HEK293 (cell line): ENCODE results near the gene NEGR1.

Experiments used
- GLIS2 ChIP-seq: fragments of 450-650 bp; formaldehyde crosslinking; IDR thresholded peaks from 2 replicates; pipeline ENCODE4 v1.5.1; 2016; ENCODE audit warnings: missing biosample characterization, missing genetic modification characterization
- MZF1 ChIP-seq: fragments of 450-650 bp; formaldehyde crosslinking; IDR thresholded peaks from 2 replicates; pipeline ENCODE4 v1.5.1; 2017; ENCODE audit warnings: missing biosample characterization, missing genetic modification characterization, borderline replicate concordance
- OVOL3 ChIP-seq: fragments of 450-650 bp; formaldehyde crosslinking; IDR thresholded peaks from 2 replicates; pipeline ENCODE4 v1.5.1; 2016; ENCODE audit warnings: missing biosample characterization, missing genetic modification characterization
- ZNF10 ChIP-seq: fragments of 450-650 bp; formaldehyde crosslinking; IDR thresholded peaks from 2 replicates; pipeline ENCODE4 v1.5.1; 2017; ENCODE audit warnings: missing biosample characterization, missing genetic modification characterization
- ZNF175 ChIP-seq: fragments of 450-650 bp; formaldehyde crosslinking; IDR thresholded peaks from 2 replicates; pipeline ENCODE4 v1.5.1; 2016; ENCODE audit warnings: missing biosample characterization, missing genetic modification characterization
- ZNF184 ChIP-seq: fragments of 450-650 bp; IDR thresholded peaks from 2 replicates; pipeline ENCODE4 v1.5.1; 2018; ENCODE audit warnings: missing biosample characterization, mild to moderate bottlenecking, missing genetic modification characterization
- ZNF335 ChIP-seq: fragments of 450-650 bp; formaldehyde crosslinking; conservative IDR thresholded peaks from 2 replicates; pipeline ENCODE4 v1.5.1; 2016; ENCODE audit warnings: missing biosample characterization, missing genetic modification characterization
- ZNF510 ChIP-seq: fragments of 450-650 bp; formaldehyde crosslinking; IDR thresholded peaks from 2 replicates; pipeline ENCODE4 v1.5.1; 2018; ENCODE audit warnings: mild to moderate bottlenecking, missing genetic modification characterization, missing biosample characterization; ENCODE audit not compliant: insufficient replicate concordance
- ZNF521 ChIP-seq: fragments of 450-650 bp; formaldehyde crosslinking; IDR thresholded peaks from 2 replicates; pipeline ENCODE4 v1.5.1; 2017; ENCODE audit warnings: missing biosample characterization, mild to moderate bottlenecking, missing genetic modification characterization
- ZNF548 ChIP-seq: fragments of 450-650 bp; formaldehyde crosslinking; IDR thresholded peaks from 2 replicates; pipeline ENCODE4 v1.5.1; 2016; ENCODE audit warnings: missing biosample characterization, missing genetic modification characterization
- ZNF560 ChIP-seq: fragments of 450-650 bp; formaldehyde crosslinking; IDR thresholded peaks from 2 replicates; pipeline ENCODE4 v1.5.1; 2017; ENCODE audit warnings: missing biosample characterization, missing genetic modification characterization, borderline replicate concordance
- TF ChIP-seq, protein P1 (sequence below): fragments of 450-650 bp; formaldehyde crosslinking; IDR thresholded peaks from 2 replicates; pipeline ENCODE4 v1.5.1; 2016; ENCODE audit warnings: missing biosample characterization, missing genetic modification characterization, low read depth
- TF ChIP-seq, protein P2 (sequence below): fragments of 450-650 bp; formaldehyde crosslinking; IDR thresholded peaks from 2 replicates; pipeline ENCODE4 v1.5.1; 2016; ENCODE audit warnings: missing biosample characterization, missing genetic modification characterization
- TF ChIP-seq, protein P3 (sequence below): fragments of 450-650 bp; formaldehyde crosslinking; optimal IDR thresholded peaks from 2 replicates; pipeline ENCODE3; 2016; ENCODE audit warnings: missing biosample characterization, mild to moderate bottlenecking, missing genetic modification characterization
- TF ChIP-seq, protein P4 (sequence below): fragments of 450-650 bp; formaldehyde crosslinking; IDR thresholded peaks from 2 replicates; pipeline ENCODE4 v1.5.1; 2016; ENCODE audit warnings: missing biosample characterization, missing genetic modification characterization
- TF ChIP-seq, protein P5 (sequence below): fragments of 450-650 bp; formaldehyde crosslinking; IDR thresholded peaks from 2 replicates; pipeline ENCODE4 v1.5.1; 2016; ENCODE audit warnings: missing biosample characterization, missing genetic modification characterization, borderline replicate concordance
- TF ChIP-seq, protein P6 (sequence below): fragments of 450-650 bp; formaldehyde crosslinking; IDR thresholded peaks from 2 replicates; pipeline ENCODE4 v1.5.1; 2016; ENCODE audit warnings: missing biosample characterization, missing genetic modification characterization, borderline replicate concordance
- TF ChIP-seq, protein P7 (sequence below): fragments of 450-650 bp; formaldehyde crosslinking; IDR thresholded peaks from 2 replicates; pipeline ENCODE4 v1.5.1; 2016; ENCODE audit warnings: missing biosample characterization, missing genetic modification characterization
- TF ChIP-seq, protein P8 (sequence below): fragments of 450-650 bp; formaldehyde crosslinking; IDR thresholded peaks from 2 replicates; pipeline ENCODE4; 2016; ENCODE audit warnings: missing biosample characterization, missing genetic modification characterization
- TF ChIP-seq, protein P9 (sequence below): fragments of 450-650 bp; formaldehyde crosslinking; IDR thresholded peaks from 2 replicates; pipeline ENCODE4 v1.5.1; 2016; ENCODE audit warnings: missing biosample characterization, missing genetic modification characterization

NEGR1 gene

DNA sequence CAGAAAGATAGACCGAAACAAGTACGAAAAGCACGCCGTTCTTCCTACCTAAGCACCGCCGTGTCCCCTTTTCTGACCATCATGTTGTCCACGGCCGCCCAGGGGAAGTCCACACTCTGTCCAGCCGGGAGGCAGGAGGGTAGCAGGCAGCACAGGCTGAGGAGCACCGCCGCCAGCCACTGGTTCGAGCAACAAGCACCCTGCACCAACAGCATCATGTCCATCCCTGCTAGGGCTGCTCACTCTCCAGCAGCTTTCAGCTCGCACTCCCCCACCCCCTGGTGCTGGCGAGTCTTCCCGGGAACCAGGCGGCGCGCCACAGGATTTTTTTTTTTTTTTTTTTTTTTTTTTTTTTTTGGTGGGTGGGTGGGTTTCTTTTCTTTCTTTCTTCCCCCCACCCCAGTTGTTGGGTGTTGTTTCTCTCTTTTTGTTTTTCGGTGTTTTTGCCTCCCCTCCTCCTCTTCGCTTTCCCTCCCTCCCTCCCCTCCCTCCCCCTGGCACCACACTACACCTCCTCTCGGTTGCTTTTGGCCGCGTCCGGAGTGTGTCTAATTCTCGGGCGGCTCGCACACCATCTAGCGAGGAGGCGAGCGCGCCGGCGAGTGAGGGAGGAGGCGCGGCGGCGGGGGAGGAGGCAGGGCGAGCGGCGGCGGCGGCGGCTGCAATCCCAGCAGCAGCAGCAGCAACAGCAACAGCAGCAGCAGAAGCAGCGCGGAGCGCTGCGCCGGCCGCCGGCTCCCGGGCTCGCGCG, at the start of gene NEGR1 (continued):
- TF ChIP-seq, protein P1, sequence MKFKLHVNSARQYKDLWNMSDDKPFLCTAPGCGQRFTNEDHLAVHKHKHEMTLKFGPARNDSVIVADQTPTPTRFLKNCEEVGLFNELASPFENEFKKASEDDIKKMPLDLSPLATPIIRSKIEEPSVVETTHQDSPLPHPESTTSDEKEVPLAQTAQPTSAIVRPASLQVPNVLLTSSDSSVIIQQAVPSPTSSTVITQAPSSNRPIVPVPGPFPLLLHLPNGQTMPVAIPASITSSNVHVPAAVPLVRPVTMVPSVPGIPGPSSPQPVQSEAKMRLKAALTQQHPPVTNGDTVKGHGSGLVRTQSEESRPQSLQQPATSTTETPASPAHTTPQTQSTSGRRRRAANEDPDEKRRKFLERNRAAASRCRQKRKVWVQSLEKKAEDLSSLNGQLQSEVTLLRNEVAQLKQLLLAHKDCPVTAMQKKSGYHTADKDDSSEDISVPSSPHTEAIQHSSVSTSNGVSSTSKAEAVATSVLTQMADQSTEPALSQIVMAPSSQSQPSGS (tag by site-specific recombination): no peak
- TF ChIP-seq OVOL3 (tag by site-specific recombination): no peak
- TF ChIP-seq, protein P2, sequence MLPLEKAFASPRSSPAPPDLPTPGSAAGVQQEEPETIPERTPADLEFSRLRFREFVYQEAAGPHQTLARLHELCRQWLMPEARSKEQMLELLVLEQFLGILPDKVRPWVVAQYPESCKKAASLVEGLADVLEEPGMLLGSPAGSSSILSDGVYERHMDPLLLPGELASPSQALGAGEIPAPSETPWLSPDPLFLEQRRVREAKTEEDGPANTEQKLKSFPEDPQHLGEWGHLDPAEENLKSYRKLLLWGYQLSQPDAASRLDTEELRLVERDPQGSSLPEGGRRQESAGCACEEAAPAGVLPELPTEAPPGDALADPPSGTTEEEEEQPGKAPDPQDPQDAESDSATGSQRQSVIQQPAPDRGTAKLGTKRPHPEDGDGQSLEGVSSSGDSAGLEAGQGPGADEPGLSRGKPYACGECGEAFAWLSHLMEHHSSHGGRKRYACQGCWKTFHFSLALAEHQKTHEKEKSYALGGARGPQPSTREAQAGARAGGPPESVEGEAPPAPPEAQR (tag by site-specific recombination): no peak
- TF ChIP-seq, protein P3, sequence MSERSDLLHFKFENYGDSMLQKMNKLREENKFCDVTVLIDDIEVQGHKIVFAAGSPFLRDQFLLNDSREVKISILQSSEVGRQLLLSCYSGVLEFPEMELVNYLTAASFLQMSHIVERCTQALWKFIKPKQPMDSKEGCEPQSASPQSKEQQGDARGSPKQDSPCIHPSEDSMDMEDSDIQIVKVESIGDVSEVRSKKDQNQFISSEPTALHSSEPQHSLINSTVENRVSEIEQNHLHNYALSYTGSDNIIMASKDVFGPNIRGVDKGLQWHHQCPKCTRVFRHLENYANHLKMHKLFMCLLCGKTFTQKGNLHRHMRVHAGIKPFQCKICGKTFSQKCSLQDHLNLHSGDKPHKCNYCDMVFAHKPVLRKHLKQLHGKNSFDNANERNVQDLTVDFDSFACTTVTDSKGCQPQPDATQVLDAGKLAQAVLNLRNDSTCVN (tag by site-specific recombination): peak; percentile 9
- TF ChIP-seq, protein P4, sequence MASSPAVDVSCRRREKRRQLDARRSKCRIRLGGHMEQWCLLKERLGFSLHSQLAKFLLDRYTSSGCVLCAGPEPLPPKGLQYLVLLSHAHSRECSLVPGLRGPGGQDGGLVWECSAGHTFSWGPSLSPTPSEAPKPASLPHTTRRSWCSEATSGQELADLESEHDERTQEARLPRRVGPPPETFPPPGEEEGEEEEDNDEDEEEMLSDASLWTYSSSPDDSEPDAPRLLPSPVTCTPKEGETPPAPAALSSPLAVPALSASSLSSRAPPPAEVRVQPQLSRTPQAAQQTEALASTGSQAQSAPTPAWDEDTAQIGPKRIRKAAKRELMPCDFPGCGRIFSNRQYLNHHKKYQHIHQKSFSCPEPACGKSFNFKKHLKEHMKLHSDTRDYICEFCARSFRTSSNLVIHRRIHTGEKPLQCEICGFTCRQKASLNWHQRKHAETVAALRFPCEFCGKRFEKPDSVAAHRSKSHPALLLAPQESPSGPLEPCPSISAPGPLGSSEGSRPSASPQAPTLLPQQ (tag by site-specific recombination): no peak
- no peak for TF ChIP-seq ZNF175 (tag by site-specific recombination)
- TF ChIP-seq, protein P5, sequence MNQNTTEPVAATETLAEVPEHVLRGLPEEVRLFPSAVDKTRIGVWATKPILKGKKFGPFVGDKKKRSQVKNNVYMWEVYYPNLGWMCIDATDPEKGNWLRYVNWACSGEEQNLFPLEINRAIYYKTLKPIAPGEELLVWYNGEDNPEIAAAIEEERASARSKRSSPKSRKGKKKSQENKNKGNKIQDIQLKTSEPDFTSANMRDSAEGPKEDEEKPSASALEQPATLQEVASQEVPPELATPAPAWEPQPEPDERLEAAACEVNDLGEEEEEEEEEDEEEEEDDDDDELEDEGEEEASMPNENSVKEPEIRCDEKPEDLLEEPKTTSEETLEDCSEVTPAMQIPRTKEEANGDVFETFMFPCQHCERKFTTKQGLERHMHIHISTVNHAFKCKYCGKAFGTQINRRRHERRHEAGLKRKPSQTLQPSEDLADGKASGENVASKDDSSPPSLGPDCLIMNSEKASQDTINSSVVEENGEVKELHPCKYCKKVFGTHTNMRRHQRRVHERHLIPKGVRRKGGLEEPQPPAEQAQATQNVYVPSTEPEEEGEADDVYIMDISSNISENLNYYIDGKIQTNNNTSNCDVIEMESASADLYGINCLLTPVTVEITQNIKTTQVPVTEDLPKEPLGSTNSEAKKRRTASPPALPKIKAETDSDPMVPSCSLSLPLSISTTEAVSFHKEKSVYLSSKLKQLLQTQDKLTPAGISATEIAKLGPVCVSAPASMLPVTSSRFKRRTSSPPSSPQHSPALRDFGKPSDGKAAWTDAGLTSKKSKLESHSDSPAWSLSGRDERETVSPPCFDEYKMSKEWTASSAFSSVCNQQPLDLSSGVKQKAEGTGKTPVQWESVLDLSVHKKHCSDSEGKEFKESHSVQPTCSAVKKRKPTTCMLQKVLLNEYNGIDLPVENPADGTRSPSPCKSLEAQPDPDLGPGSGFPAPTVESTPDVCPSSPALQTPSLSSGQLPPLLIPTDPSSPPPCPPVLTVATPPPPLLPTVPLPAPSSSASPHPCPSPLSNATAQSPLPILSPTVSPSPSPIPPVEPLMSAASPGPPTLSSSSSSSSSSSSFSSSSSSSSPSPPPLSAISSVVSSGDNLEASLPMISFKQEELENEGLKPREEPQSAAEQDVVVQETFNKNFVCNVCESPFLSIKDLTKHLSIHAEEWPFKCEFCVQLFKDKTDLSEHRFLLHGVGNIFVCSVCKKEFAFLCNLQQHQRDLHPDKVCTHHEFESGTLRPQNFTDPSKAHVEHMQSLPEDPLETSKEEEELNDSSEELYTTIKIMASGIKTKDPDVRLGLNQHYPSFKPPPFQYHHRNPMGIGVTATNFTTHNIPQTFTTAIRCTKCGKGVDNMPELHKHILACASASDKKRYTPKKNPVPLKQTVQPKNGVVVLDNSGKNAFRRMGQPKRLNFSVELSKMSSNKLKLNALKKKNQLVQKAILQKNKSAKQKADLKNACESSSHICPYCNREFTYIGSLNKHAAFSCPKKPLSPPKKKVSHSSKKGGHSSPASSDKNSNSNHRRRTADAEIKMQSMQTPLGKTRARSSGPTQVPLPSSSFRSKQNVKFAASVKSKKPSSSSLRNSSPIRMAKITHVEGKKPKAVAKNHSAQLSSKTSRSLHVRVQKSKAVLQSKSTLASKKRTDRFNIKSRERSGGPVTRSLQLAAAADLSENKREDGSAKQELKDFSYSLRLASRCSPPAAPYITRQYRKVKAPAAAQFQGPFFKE (tag by site-specific recombination): no peak
- no peak for TF ChIP-seq MZF1 (tag by site-specific recombination)
- TF ChIP-seq, protein P6, sequence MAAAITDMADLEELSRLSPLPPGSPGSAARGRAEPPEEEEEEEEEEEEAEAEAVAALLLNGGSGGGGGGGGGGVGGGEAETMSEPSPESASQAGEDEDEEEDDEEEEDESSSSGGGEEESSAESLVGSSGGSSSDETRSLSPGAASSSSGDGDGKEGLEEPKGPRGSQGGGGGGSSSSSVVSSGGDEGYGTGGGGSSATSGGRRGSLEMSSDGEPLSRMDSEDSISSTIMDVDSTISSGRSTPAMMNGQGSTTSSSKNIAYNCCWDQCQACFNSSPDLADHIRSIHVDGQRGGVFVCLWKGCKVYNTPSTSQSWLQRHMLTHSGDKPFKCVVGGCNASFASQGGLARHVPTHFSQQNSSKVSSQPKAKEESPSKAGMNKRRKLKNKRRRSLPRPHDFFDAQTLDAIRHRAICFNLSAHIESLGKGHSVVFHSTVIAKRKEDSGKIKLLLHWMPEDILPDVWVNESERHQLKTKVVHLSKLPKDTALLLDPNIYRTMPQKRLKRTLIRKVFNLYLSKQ (tag by site-specific recombination): no peak
- TF ChIP-seq, protein P7, sequence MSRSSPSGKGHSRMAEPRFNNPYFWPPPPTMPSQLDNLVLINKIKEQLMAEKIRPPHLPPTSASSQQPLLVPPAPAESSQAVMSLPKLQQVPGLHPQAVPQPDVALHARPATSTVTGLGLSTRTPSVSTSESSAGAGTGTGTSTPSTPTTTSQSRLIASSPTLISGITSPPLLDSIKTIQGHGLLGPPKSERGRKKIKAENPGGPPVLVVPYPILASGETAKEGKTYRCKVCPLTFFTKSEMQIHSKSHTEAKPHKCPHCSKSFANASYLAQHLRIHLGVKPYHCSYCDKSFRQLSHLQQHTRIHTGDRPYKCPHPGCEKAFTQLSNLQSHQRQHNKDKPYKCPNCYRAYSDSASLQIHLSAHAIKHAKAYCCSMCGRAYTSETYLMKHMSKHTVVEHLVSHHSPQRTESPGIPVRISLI (tag by site-specific recombination): peak; percentile 93
- no peak for TF ChIP-seq GLIS2 (tag by site-specific recombination)
- TF ChIP-seq ZNF184 (tag by site-specific recombination): 0 out of 2 replicates have a peak, but pooled peaks have one; percentile 24
- TF ChIP-seq ZNF521 (tag by site-specific recombination): no peak
- 0 out of 2 replicates have a peak, but pooled peaks have one; percentile 60 for TF ChIP-seq ZNF560 (tag by site-specific recombination)
- no peak for TF ChIP-seq ZNF510
- TF ChIP-seq, protein P8, sequence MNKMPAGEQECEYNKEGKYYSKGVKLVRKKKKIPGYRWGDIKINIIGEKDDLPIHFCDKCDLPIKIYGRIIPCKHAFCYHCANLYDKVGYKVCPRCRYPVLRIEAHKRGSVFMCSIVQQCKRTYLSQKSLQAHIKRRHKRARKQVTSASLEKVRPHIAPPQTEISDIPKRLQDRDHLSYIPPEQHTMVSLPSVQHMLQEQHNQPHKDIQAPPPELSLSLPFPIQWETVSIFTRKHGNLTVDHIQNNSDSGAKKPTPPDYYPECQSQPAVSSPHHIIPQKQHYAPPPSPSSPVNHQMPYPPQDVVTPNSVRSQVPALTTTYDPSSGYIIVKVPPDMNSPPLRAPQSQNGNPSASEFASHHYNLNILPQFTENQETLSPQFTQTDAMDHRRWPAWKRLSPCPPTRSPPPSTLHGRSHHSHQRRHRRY (tag by site-specific recombination): no peak
- no peak; the same call in 1 of the 2 replicates for TF ChIP-seq ZNF10 (tag by site-specific recombination)
- TF ChIP-seq, protein P9, sequence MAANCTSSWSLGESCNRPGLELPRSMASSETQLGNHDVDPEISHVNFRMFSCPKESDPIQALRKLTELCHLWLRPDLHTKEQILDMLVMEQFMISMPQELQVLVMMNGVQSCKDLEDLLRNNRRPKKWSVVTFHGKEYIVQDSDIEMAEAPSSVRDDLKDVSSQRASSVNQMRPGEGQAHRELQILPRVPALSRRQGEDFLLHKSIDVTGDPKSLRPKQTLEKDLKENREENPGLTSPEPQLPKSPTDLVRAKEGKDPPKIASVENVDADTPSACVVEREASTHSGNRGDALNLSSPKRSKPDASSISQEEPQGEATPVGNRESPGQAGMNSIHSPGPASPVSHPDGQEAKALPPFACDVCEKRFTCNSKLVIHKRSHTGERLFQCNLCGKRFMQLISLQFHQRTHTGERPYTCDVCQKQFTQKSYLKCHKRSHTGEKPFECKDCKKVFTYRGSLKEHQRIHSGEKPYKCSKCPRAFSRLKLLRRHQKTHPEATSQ (tag by site-specific recombination): no peak
- no peak for TF ChIP-seq ZNF548 (tag by site-specific recombination)
- 0 out of 2 replicates have a peak, but pooled peaks have one; percentile 25 for TF ChIP-seq ZNF335 (tag by site-specific recombination)
